ENCODE data around the gene MMD.
"Not testable (repeated sequence)": the region's sequence is repeated elsewhere in the genome, so short reads cannot be mapped to it uniquely, and the experiment has no call there.

Gene MMD

DNA sequence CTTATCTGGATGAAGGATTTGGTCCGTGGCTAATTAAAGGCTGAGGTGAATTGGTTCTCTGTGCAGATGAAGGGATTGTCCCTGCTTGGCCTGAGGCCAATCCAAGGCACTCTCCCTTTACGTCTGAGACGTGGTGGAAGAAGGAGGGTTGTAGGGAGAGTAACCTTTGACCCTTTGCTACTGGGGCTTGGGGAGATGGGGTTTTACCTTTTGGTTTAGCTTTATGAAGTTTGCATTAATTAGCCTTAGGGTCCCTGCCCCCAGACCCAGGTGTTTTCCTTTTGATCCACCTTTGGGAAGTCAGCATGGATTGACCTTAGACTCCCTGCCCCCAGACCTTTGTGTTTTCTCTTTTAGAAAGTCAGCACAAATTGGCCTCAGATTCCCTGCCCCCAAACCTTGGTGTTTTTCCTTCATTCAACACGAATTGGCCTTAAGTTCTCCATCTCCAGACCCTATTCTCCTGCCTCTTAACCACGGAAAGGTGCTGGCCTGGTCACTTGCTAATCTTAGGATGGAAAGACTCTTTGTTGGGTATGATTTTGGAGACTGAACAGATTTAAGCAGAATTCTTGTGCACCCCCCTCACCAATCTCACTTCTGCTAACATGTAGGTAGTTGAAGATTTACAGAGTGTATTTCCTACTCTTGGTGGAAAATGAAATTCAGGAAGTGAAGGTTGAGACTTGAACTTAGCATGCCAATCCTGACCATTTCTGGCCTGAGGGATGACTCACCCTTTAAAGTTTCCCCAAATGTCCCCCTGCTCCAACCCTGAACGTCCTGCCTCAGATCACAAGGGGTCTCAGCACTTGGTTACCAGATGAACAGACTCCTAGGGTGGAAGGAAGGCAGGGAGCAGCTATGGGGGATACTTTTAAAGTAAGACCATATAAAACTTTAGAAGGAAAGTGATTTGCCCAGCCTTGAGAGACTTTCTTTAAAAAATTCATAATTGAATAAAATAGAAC, 23.1 kb upstream of the MMD start:
- DNase-seq (ENCODE audit: low read depth in 1 of 2, low spot score in 1 of 2) = no peak

DNA sequence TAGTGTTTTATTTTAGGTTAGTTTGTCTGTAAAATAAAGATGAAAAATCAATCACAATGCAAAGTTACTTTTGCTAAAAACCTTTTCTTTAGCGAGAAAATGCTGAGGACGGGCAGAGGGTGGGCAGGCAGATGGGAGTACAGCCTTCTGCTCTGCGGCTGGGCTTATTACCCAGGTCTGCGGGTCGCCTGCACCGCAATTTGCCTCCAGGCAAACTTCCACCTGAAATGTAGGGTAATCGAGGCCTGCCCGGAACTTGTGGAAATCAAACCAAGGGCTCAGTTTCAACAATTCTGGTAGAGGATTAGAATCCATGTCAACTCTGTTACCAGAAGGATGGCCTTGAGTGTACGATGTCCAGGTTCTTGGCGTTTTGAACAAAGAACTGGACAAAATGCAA, 22.3 kb upstream of the MMD start:
- DNase-seq (ENCODE audit: low read depth in 1 of 2, low spot score in 1 of 2) = no peak

GRCh38 chr17:55442953-55443683, 21.5 kb upstream of the MMD start:
- no peak for DNase-seq (ENCODE audit: low read depth in 1 of 2, low spot score in 1 of 2)

GRCh38 chr17:55442462-55442861, 20.8 kb upstream of the MMD start:
- no peak for DNase-seq (ENCODE audit: low read depth in 1 of 2, low spot score in 1 of 2)

DNA sequence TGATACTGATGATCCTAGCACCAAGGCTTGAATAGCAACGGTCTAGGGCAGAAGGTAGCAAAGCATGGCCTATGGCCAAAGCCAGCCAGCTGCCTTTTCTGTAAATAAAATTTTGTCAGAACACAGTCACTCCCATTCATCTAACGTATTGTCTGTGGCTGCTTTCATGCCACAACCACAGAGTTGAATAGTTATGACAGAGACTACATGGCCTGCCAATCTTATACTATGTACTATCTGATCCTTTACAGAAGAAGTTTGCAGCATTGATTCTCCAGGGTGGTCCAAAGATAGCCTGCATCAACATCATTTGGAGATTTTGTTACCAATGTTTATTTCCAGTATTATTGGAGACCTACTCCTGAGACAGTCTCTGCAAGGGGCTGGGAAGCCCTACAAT, 19.9 kb upstream of the MMD start:
- DNase-seq (ENCODE audit: low read depth in 1 of 2, low spot score in 1 of 2) = no peak

DNA sequence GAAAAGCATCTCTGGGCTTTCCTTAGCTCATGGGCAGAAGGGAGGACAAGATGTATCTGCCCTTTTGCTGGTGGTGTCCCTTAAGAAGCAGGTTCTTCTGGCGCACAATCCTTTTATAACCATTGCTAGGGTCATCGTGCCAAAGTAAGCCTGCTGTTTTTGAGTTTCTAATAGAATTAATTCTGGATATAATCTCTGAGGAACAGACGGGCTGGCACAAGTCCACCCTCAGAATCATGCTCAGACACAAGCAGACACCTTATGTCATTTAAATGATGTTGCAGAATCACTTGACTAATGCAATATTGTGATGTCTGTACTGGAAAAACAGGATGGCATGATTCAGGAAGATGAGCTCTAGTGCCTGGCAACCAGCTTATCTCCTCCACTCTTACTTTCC, 18.8 kb upstream of the MMD start:
- DNase-seq (ENCODE audit: low read depth in 1 of 2, low spot score in 1 of 2) = no peak

GRCh38 chr17:55437159-55437605, 15.5 kb upstream of the MMD start:
- DNase-seq (ENCODE audit: low read depth in 1 of 2, low spot score in 1 of 2) = no peak

- DNase-seq (ENCODE audit: low read depth in 1 of 2, low spot score in 1 of 2) = no peak
Measured at GRCh38 chr17:55436224-55437158, 14.9 kb upstream of the MMD start.

DNA sequence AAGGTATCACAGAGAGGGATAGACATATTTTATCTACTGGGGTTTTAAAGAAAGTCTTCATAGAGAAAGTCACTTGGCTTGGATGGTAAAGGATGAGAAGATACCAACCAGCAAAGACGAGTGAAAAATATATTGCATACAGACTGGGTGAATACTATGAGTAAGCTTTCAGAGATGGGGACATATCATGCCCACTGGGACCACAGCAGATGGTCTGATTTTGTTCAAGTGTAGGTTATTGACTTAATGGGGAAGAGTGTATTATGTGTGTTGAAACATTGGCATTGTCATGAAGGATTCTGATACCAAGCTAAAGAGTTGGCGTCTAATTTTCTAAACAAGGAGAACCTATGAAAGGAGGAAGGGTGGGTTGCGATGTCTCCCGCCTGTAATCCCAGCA, 13.8 kb upstream of the MMD start:
- DNase-seq (ENCODE audit: low read depth in 1 of 2, low spot score in 1 of 2) = no peak

GRCh38 chr17:55434721-55435120, 13.1 kb upstream of the MMD start:
- no peak for DNase-seq (ENCODE audit: low read depth in 1 of 2, low spot score in 1 of 2)

- no peak for DNase-seq (ENCODE audit: low read depth in 1 of 2, low spot score in 1 of 2)
Measured at GRCh38 chr17:55433629-55434422, 12.2 kb upstream of the MMD start.

DNA sequence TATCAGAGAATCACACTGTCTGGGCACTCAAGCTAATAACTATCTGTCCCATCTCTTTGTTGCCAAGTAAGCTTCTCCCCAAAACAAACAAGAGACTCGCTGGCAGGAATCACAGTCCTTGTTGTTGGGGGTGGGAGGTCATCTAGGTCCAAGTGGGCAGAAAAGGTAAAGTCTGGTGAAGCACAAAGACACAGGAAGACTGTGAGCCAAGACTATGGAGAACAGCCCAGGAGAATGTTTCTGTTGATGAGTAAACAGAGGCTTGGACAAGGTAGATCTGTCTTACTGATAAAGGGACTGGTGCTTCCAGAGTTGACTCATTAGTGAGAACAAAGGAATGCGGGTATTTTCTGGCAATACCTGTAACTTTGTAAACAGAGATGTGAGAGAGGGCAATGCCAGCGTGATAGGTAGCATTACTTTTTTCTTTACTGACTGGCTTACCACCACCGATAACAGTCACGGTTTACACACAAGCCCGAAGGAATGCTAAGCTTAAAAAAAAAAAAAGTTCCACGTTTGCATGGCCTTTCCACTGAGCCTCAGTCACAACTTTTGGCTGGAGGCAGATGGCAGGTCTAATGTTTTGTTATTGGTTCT, 11.5 kb upstream of the MMD start:
- no peak for DNase-seq (ENCODE audit: low read depth in 1 of 2, low spot score in 1 of 2)

DNA sequence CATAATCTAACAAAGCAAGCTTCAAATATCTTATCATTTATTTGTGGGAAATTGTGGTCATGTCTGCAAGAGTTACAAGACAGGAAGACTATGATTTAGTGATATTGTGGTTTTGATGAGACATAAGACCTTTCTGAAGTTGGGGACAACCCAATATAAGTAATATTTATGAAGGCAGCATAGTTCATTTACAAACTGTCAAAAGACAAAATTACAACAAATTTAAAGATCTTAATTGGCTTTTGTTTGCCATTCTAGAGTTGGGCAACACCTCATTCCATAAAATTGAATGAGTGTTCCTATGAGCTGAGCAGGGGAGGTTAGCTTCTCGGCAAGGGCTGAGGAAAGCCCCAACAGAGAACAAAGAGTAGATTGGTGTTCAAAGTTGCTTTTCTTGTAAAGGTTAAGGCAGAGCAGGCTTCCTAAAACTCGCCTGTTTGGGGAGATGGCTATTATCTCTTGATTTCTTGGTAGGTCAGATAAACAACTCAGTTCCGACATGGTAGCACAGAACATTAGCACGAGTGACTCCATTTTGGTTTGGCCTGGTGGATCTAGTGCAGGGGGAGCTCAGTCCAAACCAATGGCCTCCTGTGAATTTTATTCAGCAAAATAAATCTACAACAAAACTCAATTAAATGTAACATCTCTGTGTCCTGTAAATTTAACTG, 10.9 kb upstream of the MMD start:
- DNase-seq (ENCODE audit: low read depth in 1 of 2, low spot score in 1 of 2) = no peak

DNA sequence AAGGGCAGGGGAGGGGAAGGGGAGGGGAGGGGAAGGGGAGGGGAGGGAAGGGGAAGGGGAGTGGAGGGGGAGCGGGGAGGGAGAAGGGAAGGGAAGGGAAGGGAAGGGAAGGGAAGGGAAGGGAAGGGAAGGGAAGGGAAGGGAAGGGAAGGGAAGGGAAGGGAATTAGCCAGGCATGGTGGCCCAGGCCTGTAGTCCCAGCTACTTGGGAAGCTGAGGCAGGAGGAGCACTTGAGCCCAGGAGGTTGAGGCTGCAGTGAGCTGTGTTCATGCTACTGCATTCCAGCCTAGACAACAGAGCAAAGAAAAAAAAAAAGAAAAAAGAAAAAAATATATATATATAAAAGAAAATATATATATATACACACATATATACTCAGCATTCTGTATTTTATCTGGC, 10.3 kb upstream of the MMD start:
- not testable (repeated sequence) for DNase-seq (ENCODE audit: low read depth in 1 of 2, low spot score in 1 of 2)

DNA sequence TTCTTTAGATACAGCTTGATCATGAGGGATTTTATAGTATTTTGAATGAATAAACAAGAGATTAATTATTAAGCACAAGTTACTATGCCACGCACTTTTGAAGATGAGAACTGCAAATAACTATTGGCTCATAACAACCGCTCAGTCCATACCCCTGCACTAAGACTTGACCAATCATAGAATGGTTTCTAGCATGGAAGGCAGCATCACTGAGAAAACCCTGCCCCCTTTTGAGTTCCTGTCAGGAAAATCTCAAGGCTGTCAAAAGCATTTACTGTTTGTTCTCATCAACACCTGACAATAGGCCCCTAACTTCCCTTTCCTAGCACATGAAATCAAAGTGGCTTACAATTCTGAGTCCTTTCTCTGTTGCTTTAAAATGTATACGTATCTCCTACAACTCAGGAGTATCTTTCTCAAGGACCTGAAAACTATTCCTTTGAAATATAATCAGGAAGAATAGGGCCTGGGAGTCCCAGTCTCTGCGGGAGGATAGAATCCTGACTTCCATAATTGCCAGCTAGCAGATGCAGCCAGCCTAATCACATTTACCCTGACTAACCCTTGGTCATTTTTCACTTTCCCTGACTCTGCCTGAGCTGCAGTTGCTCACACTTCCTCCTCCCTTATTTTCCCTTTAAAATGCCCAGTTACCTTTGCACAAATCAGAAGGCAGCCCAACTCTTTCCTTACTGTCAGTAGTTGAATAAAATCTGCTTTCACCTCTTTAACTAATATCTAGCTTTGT, 9.1 kb upstream of the MMD start:
- no peak for DNase-seq (ENCODE audit: low read depth in 1 of 2, low spot score in 1 of 2)

GRCh38 chr17:55427587-55427882, 5.9 kb upstream of the MMD start:
- no peak for DNase-seq (ENCODE audit: low read depth in 1 of 2, low spot score in 1 of 2)

DNA sequence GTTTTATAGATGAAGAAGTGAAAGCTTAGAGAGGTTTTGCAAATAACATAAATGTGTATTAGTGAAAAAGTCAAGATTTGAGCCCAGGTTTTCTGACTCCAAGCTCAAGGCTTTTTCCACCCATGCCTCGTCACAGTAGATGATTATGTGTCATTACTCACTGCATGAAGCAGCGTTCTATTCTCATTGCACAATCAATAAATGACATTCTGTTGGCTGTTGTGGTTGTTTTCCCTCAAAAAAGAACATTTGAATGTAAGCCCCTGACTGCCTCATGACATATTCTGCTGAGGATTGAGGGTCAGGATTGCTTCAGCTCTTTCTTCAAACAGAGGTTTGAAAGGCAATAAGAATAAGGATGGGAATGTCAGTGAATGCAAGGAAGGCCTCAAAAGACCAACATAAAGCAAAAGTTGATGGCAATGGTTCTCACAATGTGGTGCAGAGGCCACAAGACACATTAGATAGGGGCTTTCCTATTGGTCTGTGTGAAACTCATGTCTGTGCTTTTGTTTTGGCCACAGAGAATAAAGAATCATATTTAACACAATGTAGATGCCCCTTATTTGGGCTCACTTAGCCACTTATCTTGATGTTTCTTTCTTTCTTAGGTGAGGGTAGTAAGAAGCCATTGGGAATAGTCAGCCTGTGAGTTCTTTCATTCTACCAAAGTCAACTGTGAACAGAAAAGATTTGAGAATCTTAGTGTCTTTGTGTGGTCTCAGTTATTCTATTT, 5.4 kb upstream of the MMD start:
- no peak for DNase-seq (ENCODE audit: low read depth in 1 of 2, low spot score in 1 of 2)

DNA sequence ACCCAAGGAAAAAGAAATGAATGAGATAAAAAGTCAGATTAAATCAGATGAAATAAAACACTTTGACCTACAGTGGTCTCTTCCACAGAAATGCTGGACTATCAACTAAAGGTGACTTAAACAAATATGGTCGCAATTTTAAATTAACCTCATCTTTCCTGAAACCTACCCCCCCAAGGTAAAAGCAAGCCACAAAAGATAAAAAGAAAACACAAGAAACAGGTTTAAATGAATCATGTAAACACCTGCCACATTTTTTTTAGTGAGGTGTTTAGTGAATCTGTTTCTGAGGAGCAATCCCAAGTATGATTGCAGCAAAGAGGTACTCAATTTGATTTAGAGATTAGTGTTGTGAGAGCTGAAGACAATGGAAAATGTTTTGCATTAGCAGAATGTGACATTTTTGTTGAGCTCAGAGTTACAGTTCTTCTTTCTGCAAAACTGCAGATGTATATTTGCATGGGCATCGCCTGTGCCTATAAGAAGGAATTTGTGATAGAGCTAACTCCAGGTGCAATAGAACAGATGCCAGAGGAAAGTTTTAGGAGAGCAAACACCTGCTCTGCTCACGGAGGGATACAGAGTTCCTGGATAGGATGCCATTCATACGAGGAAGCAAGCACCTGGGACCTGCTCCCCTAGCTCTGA, 3.4 kb upstream of the MMD start:
- no peak for DNase-seq (ENCODE audit: low read depth in 1 of 2, low spot score in 1 of 2)
